ENCODE results near the gene JAM2.
"Not testable (repeated sequence)": the region's sequence is repeated elsewhere in the genome, so short reads cannot be mapped to it uniquely, and the experiment has no call there.

The JAM2 gene

DNA sequence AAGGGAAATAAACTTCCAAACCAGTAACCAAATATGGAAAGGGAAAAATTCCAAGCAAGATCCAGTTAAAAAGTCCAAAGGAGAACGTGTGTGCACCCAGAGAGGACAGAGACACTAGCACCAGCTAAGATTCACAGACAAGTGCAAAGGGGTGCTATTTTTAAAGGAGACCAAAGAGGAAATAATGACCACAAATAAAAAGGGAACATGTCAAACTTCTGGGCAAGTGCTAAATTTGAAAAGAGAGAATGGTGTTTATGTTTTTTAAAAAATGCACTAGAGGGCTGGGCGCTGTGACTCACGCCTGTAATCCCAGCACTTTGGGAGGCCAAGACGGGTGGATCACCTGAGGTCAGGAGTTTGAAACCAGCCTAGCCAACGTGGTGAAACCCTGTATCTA, 8.6 kb downstream of the JAM2 start:
- no peak for DNase-seq

DNA sequence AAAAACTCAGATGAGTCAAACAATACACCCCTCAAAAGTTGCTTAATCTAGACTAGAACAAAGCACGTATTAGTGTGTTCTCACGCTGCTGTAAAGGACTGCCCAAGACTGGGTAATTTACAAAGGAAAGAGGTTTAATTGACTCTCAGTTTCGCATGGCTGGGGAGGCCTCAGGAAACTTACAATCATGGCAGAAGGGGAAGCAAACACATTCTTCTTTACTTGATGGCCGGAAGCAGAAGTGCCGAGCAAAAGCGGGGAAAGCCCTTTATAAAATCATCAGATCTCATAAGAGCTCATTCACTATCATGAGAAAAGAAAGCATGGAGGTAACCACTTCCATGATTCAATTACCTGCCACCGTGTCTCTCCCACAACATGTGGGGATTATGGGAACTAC, 10.1 kb downstream of the JAM2 start:
- no peak for DNase-seq

DNA sequence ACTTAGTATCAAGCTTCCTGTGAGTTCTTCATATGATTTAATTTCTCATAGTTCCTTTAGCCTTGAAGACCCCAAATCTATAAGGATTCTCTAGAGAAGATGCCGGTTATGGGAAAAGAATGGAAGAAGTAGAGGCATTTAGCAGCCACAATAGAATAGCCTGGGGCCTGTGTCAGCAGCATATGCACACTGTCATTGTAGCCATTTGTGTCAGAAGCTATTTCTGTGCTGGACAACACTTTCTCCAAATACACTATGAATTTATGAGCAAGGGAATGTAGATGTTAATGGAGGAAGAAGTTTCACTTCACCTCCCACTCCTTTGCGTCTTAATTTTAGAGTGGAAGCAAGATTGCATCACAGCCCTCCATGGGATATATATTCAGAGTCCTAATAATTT, 17.4 kb downstream of the JAM2 start:
- no peak for DNase-seq

DNA sequence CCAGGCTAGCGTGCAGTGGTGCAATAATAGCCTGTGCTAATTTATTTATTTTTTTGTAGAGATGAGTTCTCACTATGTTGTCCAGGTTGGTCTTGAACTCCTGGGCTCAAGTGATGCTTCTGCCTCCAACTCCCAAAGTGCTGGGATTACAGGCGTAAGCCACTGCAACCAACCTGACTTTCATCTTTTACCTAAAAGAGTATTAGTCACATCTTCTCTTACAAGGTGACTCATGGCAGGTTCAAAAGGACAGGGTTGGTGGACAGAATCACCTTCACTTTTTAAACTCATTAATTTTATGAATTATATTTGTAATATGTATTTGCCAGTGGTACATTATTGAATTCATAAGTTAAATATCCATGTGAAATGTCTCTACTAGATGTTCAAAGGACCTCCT, 18.1 kb downstream of the JAM2 start:
- DNase-seq, result no peak

DNA sequence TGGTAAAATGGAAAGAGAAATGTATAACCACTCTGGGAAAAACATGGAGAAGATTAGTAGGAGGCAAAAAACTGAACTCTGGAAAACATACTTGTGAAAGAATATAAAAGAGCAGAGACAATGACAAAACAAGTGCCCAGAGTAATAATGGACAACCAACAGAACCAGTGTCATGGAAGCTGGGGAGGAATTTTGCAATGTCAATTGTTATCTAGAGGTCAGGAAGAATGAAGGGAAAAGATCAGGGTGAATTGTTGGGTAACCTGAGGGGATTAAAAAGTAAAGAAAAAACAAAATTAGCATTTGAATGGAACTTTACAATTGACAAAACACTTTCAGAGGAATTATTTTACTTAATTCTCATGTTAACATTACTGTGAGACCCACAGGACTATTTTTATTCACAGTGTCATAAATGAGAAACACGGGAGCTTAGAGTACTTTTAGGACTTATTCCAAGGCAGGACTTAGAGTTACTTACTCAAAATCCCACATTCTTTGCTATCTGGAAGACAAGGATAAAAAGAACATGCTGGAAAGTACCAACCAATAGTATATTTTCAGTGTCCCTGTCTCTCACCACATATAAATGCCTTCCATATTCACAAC, 19.5 kb downstream of the JAM2 start:
- DNase-seq, result no peak

DNA sequence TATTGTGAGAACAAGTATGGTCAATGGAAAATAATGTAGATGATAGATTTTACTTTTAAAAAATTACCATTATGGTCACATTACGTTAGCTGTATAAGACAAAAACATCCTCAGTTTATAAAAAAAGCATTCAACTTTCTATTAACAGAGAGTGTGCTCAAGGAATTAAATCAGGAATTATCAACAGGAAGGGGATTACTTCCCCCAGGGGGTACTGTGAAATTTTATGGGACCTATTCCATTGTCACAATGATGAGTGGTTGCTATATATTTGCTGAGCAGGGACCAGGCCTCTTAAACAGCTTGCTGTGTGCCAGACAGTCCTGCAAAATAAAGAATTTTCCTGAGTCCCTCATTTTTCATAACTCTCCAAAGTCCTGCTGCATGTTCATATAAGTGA, 21.2 kb downstream of the JAM2 start:
- no peak for DNase-seq

DNA sequence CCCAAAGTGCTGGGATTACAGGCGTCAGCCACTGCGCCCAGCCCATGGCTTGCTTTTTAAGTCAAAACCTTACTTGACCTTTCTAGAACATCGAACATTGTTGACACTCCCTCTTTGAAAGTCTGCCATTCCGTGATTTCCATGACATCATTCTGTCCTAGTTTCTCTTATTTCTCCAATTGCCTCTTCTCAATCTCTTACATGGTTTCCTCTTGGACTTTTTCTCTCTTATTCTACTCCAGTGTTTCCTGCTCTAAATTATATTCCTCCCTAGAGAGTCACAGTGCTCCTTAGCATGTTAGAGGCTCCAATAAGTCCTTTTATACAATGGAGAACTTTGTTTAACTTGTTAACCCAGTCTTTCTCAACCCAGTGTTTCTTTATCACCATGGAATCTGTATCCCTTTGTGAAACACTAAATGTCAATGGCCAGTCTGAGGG, 25.5 kb downstream of the JAM2 start:
- DNase-seq, result no peak

DNA sequence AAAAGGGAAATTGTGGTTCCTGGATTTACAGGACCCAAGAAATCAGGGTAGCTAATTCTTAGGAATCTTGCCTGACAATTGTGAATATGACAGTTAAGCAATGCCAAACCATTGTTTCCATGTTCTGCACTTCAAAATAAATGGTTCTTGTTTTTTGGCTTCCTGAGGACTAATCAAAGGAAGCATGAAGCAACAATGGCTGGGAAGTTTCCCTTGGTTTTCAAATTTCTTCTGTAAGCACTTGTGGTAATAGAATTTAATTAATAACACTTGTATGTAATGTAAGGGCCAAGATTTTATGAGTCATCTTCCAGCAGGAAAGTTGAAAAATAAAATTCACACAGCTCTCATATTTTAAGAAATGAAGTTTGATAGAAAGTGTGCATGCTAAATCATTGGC, 31.7 kb downstream of the JAM2 start:
- DNase-seq, result no peak

DNA sequence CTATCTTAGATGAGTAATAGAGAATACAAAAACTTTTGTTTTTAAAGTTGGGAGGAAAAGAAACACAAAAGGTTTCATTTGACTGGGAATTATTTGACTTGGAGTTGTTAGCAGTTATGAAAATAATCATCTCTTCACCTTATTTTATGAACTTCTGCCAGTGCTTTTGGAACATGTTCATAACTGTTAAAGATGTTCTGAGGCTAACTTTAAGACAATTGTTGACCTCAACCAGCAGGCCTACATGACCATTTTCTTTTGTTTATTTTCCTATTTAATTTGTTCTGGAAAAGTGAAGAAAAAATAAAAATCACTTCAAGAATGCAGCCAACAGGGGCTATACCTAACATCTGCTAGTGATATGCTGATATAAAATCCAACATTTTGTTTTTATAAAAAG, 37.4 kb downstream of the JAM2 start:
- no peak for DNase-seq

DNA sequence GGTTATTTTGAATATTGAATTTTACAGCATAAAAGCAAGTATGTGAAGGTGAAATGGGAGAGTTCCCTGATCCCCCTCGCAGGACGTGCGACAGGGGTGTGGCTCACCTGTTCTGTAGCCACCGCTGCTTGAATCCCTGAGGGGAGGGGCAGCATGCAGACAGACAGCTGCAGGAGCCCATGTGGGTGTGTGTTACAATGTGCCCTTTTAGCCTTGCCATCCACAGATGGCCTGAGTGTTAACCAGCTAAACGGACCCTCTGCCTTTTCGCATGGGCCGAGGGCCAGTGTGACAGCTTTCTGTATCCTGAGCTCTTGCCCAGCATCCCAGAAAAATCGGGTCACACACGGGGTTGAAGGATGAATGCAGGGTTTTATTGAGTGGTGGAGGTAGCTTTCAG, 43.3 kb downstream of the JAM2 start:
- DNase-seq, result no peak

DNA sequence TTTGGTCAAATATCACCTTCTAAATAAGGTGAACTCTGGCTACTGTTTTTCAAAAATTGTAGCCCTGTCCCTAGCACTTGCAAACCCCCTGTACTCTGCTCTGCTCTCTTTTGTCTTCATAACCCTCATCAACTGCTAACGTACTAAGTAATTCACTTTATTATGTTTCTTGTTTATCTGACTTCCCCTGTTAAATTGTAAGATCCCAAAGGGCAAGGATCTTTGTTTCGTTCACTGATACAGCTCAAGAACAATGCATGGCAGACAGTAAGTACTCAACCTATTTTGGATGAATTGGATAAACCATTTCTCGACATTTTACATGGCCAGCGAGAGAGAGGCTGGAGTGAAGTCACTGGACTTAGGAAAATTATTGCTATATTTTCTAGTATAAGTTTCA, 48.7 kb downstream of the JAM2 start:
- DNase-seq, result no peak

DNA sequence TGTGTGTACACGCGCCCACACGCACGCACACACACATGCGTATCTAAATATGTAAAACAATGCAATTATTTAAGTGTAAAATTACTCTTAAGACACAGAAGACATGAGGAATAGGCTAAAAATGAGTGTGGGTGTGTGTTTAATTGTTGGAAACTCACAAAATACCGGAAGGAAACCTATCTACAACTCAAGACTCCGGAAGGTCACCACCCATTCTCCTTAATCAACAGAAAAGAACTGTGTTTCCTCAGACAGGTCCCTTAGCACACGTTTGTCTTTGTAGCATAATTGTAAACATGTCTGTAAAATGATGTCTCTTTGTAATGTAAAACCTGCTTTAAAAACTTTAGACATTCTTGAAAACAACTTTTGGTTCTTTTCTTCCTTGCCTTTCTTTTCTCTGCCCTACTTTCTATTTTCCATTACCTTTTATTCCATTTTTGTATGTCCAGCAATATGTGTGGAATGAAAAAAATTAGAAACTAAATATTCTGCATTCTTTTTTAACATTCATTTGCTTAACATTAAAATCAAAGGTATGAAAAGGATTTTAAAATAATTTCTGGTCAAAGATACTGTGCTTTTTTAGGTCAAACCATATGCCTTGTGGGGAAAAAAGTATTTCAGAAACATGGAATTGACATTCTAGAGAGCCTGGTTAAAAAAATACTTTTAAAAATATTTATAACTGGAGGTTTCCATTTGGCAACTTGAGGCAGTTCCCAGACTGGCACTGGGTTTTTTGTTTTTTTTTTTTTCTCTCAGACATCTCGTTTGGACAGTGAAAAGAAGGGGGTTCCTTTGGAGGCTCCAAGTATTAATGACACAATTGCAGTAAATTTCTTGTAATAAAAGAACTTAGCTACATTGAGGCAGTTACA, 49.5 kb downstream of the JAM2 start:
- DNase-seq, result no peak

DNA sequence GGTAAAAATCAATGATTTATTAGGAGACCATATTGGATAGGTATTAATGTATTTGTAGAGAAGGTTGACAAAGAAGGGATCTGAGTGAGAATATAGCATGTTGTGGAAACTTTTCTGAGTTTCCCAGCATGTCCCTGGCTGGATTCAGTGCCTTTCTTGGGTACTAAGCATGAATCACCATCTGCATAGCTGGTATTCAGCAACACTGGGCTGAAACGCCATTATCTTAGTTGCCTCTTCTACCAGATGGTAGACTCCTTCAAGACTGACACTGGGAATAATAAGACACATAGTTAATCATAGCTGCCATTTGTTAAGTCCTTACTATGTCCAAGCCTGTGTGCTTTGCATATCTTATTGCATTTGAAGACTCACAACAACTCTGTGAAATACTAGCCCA, 50.2 kb downstream of the JAM2 start:
- DNase-seq, result no peak

DNA sequence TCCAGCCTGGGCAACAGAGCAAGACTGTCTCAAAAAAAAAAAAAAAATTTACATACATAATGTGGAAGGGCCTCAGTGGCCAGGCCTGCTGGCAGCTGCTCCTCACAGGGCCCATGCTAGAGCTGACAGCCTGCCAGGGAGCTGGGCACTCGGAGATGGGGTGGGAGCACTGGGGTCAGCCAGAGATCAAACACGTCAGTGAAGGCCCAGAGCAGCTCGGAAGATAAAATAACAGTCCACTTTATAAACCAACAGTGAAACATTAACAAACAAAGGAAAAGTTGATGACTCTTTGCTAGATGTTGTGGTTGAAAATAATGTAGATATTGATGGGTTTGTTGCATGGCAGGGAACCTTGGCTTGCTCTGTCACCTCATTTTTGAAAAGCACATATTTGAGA, 52.9 kb downstream of the JAM2 start:
- no peak for DNase-seq

DNA sequence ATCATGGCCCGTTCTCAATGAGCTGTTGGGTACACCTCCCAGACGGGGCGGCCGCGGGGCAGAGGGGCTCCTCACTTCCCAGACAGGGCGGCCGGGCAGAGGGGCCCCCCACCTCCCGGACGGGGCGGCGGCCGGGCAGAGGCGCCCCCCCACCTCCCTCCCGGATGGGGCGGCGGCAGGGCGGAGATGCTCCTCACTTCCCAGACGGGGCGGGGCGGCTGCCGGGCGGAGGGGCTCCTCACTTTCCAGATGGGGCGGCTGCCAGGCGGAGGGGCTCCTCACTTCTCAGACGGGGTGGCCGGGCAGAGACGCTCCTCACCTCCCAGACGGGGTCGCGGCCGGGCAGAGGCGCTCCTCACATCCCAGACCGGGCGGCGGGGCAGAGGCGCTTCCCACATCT, 56.4 kb downstream of the JAM2 start:
- not testable (repeated sequence) for DNase-seq

DNA sequence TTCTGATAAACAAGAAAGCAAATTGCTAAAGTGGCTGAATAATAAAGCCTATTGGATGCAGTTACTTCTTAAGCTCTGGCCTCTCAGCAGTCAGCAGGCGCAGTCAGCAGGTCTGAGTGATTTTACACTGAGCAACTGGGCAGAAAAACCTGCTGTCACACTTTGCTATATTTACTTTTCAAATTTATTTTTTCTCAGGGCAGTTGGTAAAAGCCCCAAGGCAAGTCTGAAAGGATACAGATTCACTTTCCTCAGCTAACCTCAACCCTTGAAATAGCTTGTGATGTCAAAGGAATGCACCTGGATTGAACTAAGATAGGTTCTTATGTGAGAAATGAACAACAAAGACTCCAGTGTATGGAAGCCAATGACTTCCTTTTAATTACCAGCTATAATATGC, 61.7 kb downstream of the JAM2 start:
- no peak for DNase-seq

DNA sequence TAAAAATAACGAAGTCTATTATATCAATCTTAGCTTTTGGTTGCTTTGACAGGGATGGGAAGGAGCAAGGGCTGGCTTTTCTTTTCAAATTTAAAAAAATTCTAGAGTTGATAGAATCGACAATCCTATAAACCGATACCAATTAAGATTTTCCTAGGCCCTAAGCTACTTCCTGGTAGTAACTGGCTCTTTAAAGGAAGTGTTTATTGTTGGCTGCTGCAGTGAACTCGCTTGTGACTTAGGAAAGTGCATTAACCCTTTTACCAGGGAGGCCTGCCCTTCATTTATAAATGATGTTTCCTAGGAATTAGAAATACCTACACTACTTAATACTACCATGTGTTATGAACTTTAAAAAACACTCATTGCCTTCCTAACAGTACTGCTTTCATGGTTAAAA, 62.5 kb downstream of the JAM2 start:
- DNase-seq, result peak; percentile 61

DNA sequence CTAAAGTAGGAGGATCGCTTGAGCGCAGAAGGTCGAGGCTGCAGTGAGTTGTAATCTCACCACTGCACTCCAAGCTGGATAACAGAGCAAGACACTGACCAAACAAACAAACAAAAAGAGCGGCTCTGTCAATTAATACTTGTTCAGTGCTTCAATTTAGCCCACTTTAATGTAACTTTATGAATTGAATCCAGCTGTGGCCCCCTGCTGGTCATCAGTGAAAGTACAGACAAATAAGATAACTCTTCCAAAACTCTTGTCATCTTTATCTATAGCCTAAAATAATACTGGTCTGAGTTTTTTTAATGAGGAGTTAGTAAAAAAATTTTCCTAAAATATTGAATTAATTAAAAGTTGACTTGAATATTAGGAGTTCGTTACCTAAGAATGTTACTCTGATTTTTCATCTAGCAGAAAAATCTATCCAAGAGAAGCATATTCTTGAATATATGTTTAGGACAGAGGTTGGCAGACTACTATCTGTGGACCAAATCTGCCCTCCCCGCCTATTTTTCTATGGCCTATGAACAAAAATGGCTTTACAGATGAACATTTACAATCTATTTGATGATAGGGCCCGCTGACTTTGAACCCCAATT, 69.5 kb downstream of the JAM2 start:
- DNase-seq, result no peak

DNA sequence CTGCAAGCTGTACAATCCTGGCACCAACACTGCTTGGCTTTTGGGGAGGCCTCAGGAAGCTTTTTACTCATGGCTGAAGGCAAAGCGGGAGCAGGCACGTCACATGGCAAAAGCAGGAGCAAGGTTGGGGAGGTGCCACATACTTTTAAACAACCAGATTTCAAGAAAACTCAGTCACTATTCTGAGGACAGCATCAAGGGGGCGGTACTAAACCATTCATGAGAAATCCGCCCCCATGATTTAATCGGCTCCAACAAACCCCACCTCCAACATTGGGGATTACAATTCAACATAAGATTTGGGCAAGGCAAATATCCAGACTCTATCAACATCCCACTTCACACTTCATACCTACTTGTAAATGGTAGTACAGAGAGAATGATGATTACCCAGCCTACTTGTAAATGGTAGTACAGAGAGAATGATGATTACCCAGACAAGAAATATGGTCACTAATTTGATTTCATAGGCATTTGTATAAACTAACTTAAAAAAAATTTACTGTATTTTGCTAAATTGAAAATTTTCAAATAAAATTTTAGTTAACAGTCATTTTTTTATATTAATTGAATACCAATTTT, 70.7 kb downstream of the JAM2 start:
- no peak for DNase-seq

DNA sequence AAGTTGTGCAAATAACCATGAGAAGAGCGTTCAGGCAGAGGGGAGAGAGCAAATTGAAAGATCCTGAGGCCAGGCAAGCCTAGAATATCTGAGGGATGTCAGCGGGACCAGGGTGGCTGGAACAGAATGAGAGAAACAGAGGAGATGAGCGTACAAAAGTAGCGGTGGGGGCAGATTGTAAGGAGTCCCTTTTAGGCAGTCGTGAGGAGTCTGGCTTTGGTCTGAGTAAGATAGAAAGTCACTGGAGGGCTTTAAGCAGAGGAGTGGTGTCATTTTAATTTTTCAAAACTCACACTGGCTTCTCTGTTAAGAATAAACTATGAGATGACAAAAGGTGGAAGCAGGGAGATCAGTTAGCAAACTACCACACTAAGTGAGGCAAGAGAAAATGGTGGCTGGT, 71.5 kb downstream of the JAM2 start:
- no peak for DNase-seq

DNA sequence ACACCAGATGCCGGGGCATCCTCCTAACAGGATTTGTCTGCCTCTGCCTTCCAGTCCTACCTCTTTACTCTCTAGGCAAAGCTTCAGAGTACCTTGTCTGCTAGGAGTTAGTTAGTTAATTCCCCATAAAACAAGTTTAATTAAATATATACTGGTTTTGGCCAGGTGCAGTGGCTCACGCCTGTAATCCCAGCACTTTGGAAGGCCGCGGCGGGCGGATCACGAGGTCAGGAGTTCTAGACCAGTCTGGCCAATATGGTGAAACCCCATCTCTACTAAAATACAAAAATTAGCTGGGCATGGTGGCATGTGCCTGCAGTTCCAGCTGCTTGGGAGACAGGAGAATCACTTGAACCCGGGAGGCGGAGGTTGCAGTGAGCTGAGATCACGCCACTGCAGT, 75.0 kb downstream of the JAM2 start:
- DNase-seq, result not testable (repeated sequence)

DNA sequence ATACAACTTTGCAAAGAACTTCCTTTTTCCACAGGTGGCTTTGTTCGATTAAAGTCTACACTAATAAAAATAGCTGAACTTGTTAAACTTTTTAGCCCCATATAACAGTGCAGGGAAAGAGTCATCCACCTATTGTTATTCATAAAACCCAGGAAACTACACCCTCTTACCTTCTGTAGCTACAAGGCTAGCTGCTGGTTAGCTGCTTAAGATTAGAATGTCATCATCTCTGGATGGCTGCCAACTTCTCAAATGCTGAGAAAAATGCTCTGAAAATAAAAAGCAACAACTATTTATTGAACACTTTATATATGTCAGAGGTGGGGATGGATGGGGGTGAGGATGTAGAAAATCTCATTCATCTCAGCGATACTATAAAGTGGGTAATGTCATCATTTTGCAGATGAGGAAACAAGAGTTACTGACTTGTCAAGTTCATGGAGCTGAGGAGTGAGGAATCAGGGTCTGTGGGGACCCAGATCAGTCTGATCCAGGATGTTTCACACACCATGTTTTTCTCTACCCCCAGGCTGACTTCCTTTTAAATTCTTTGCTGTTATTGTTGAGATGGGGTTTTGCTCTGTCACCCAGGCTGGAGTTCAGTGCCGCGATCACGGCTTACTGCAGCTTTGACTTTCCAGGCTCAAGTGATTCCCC, 78.6 kb downstream of the JAM2 start:
- peak; percentile 25 for DNase-seq

DNA sequence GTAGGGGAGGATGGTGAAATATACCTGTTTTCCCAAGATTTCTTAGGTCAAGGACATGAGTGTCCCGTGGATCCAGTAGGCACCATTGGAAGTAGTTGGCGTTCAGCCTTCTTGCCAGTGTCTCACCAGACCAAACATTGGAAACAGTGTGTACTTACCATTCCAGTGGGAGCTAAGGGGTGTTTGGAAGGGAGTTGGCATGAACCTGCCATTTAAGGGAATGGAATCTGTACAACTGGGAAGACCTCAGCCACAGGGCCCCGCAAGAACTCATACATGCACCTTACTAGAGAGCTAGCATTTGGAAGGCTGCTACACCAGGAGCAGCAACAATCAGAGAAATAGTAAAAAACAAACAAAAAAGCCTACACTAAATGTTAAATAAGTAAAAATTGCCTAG, 82.9 kb downstream of the JAM2 start:
- no peak for DNase-seq
